PFSK-1 (cell line): Measurements from ENCODE around the gene EDDM13.

Experiments used
- FOXP2 ChIP-seq: optimal IDR thresholded peaks from 2 replicates; pipeline ENCODE3; 2011; ENCODE audit warnings: borderline replicate concordance, control low read depth, inconsistent platforms; ENCODE audit not compliant: insufficient read depth; ENCODE audit errors: extremely low read length, extremely low read depth
- POLR2AphosphoS5 ChIP-seq: IDR thresholded peaks from 2 replicates; pipeline ENCODE4 v1.6.1; 2012; ENCODE audit warnings: low read depth, mild to moderate bottlenecking, control low read depth, low read length, moderate library complexity
- TF ChIP-seq, protein P1 (sequence below), 2 experiments: IDR thresholded peaks; 2 replicates each; pipeline versions ENCODE4 v1.6.1 to v1.8.0; 2011 to 2012; ENCODE audit warnings: low read depth in 2 of 2, low read length in 2 of 2, control low read depth in 1 of 2, inconsistent platforms in 1 of 2, mild to moderate bottlenecking in 1 of 2, moderate library complexity in 1 of 2; ENCODE audit not compliant: insufficient read depth in 1 of 2

GRCh38 chr19:56272161-56272798 lies at the start of gene EDDM13:
- TF ChIP-seq POLR2AphosphoS5 (no peak), FOXP2 (no peak)
- TF ChIP-seq, protein P1, sequence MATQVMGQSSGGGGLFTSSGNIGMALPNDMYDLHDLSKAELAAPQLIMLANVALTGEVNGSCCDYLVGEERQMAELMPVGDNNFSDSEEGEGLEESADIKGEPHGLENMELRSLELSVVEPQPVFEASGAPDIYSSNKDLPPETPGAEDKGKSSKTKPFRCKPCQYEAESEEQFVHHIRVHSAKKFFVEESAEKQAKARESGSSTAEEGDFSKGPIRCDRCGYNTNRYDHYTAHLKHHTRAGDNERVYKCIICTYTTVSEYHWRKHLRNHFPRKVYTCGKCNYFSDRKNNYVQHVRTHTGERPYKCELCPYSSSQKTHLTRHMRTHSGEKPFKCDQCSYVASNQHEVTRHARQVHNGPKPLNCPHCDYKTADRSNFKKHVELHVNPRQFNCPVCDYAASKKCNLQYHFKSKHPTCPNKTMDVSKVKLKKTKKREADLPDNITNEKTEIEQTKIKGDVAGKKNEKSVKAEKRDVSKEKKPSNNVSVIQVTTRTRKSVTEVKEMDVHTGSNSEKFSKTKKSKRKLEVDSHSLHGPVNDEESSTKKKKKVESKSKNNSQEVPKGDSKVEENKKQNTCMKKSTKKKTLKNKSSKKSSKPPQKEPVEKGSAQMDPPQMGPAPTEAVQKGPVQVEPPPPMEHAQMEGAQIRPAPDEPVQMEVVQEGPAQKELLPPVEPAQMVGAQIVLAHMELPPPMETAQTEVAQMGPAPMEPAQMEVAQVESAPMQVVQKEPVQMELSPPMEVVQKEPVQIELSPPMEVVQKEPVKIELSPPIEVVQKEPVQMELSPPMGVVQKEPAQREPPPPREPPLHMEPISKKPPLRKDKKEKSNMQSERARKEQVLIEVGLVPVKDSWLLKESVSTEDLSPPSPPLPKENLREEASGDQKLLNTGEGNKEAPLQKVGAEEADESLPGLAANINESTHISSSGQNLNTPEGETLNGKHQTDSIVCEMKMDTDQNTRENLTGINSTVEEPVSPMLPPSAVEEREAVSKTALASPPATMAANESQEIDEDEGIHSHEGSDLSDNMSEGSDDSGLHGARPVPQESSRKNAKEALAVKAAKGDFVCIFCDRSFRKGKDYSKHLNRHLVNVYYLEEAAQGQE (IDR thresholded peaks at IDR 0.05; ENCODE audit: insufficient read depth in 1 of 2, low read depth in 2 of 2, low read length in 2 of 2) = no peak
